H9 (cell line): ENCODE data around the gene USP34. TPM values are rescaled to one million over a fixed set of nuclear protein-coding genes. Genes with fewer than 3 reads are reported as not detected.

Source experiments
- DNase-seq: peaks from one replicate; pipeline ENCODE4 v3.0.0-alpha.2; 2017
- H2AFZ ChIP-seq: one replicate; pipeline ENCODE4 v1.6.1; 2013; ENCODE audit warnings: mild to moderate bottlenecking, low read length, control low read depth, moderate library complexity
- H2AK5ac ChIP-seq: 2 replicates; pipeline ENCODE4 v1.6.1; 2013; ENCODE audit warnings: low read length, control low read depth, mixed read lengths; ENCODE audit not compliant: insufficient read length
- H2BK120ac ChIP-seq: one replicate; pipeline ENCODE4 v1.6.1; 2013; ENCODE audit warnings: low read depth, mild to moderate bottlenecking, low read length, control low read depth, inconsistent platforms; ENCODE audit not compliant: poor library complexity, severe bottlenecking
- H2BK12ac ChIP-seq: 2 replicates; pipeline ENCODE4 v1.6.1; 2013; ENCODE audit warnings: low read length, control low read depth, mixed read lengths, low read depth; ENCODE audit not compliant: insufficient read length
- H2BK15ac ChIP-seq: 2 replicates; pipeline ENCODE4 v1.6.1; 2013; ENCODE audit warnings: low read depth, low read length, control low read depth
- H2BK20ac ChIP-seq: one replicate; pipeline ENCODE4 v1.6.1; 2013; ENCODE audit warnings: low read depth, mild to moderate bottlenecking, low read length, control low read depth, inconsistent platforms; ENCODE audit not compliant: poor library complexity, severe bottlenecking
- H2BK5ac ChIP-seq: 2 replicates; pipeline ENCODE4 v1.6.1; 2013; ENCODE audit warnings: low read length, control low read depth, mixed read lengths; ENCODE audit not compliant: insufficient read length
- H3K14ac ChIP-seq: 2 replicates; pipeline ENCODE4 v1.6.1; 2013; ENCODE audit warnings: low read length, control low read depth; ENCODE audit not compliant: insufficient read depth
- H3K18ac ChIP-seq: 2 replicates; pipeline ENCODE4 v1.6.1; 2013; ENCODE audit warnings: low read depth, mild to moderate bottlenecking, mixed read lengths, low read length, control low read depth; ENCODE audit not compliant: insufficient read length
- H3K23ac ChIP-seq: 2 replicates; pipeline ENCODE4 v1.6.1; 2013; ENCODE audit warnings: low read length, control low read depth, mixed read lengths, low read depth; ENCODE audit not compliant: insufficient read length
- H3K23me2 ChIP-seq: 2 replicates; pipeline ENCODE4 v1.6.1; 2013; ENCODE audit warnings: low read depth, mild to moderate bottlenecking, mixed read lengths, low read length, control low read depth; ENCODE audit not compliant: insufficient read length, poor library complexity, severe bottlenecking
- H3K27ac ChIP-seq: 2 replicates; pipeline ENCODE4 v1.5.1; 2013; ENCODE audit warnings: low read length, control low read depth, mixed read lengths, low read depth; ENCODE audit not compliant: insufficient read length
- H3K27me3 ChIP-seq: 2 replicates; pipeline ENCODE4 v1.6.1; 2013; ENCODE audit warnings: low read length, control low read depth, inconsistent platforms; ENCODE audit not compliant: insufficient read depth
- H3K4ac ChIP-seq: 2 replicates; pipeline ENCODE4 v1.6.1; 2013; ENCODE audit warnings: low read depth, mild to moderate bottlenecking, control low read depth, inconsistent platforms, low read length, moderate library complexity
- H3K4me1 ChIP-seq: 2 replicates; pipeline ENCODE4 v1.6.1; 2013; ENCODE audit warnings: low read length, control low read depth, inconsistent platforms; ENCODE audit not compliant: insufficient read depth
- H3K4me2 ChIP-seq: 2 replicates; pipeline ENCODE4 v1.6.1; 2013; ENCODE audit warnings: low read length, control low read depth, mixed read lengths; ENCODE audit not compliant: insufficient read length, insufficient read depth
- H3K56ac ChIP-seq: 2 replicates; pipeline ENCODE4 v1.6.1; 2013; ENCODE audit warnings: low read depth, mild to moderate bottlenecking, mixed read lengths, low read length, control low read depth; ENCODE audit not compliant: insufficient read length
- H3K79me1 ChIP-seq: 2 replicates; pipeline ENCODE4 v1.6.1; 2013; ENCODE audit warnings: low read depth, mild to moderate bottlenecking, moderate library complexity, low read length, control low read depth, inconsistent platforms; ENCODE audit not compliant: insufficient read depth, poor library complexity, severe bottlenecking
- H3K79me2 ChIP-seq: 2 replicates; pipeline ENCODE4 v1.6.1; 2013; ENCODE audit warnings: low read length, control low read depth, inconsistent platforms; ENCODE audit not compliant: insufficient read depth
- H3K9ac ChIP-seq: 2 replicates; pipeline ENCODE4 v1.6.1; 2013; ENCODE audit warnings: low read length, control low read depth, mixed read lengths; ENCODE audit not compliant: insufficient read length; ENCODE audit errors: extremely low read depth
- H3K9me3 ChIP-seq: one replicate; pipeline ENCODE4 v1.6.1; 2013; ENCODE audit warnings: low read depth, low read length, inconsistent platforms; ENCODE audit not compliant: control insufficient read depth
- H3T11ph ChIP-seq: one replicate; pipeline ENCODE4 v1.6.1; 2013; ENCODE audit warnings: mild to moderate bottlenecking, low read length, control low read depth, inconsistent platforms
- H4K20me1 ChIP-seq: one replicate; pipeline ENCODE4 v1.6.1; 2013; ENCODE audit not compliant: control insufficient read depth, insufficient read length, insufficient read depth
- H4K5ac ChIP-seq: 2 replicates; pipeline ENCODE4 v1.6.1; 2013; ENCODE audit warnings: low read depth, mild to moderate bottlenecking, mixed read lengths, low read length, control low read depth; ENCODE audit not compliant: insufficient read length
- H4K8ac ChIP-seq: replicated peaks from 2 replicates; pipeline ENCODE4 v1.6.1; 2013; ENCODE audit warnings: low read length, control low read depth, mixed read lengths, low read depth; ENCODE audit not compliant: insufficient read length
- H4K91ac ChIP-seq: 2 replicates; pipeline ENCODE4 v1.6.1; 2013; ENCODE audit warnings: low read depth, mild to moderate bottlenecking, moderate library complexity, mixed read lengths, low read length, control low read depth; ENCODE audit not compliant: insufficient read length
- H3K27ac Mint-ChIP-seq, 3 experiments: 2 replicates in 2 of 3; 3 replicates in 1 of 3; pipeline ENCODE4 v1.8.0; 2020 to 2021; ENCODE audit warnings: mixed read lengths in 3 of 3, mild to moderate bottlenecking in 1 of 3, moderate library complexity in 1 of 3
- H3K27me3 Mint-ChIP-seq: 2 replicates; pipeline ENCODE4 v1.8.0; 2021; ENCODE audit warnings: low read depth, mild to moderate bottlenecking, moderate library complexity, mixed read lengths
- H3K36me3 Mint-ChIP-seq, 3 experiments: 2 replicates in 2 of 3; 3 replicates in 1 of 3; pipeline ENCODE4 v1.8.0; 2020 to 2021; ENCODE audit warnings: low read depth in 3 of 3, mixed read lengths in 3 of 3; ENCODE audit not compliant: insufficient read depth in 1 of 3
- H3K4me1 Mint-ChIP-seq, 2 experiments: 2 replicates each; pipeline ENCODE4 v1.8.0; 2020; ENCODE audit warnings: mixed read lengths in 2 of 2
- H3K4me3 Mint-ChIP-seq, 2 experiments: 2 replicates in 1 of 2; 3 replicates in 1 of 2; pipeline ENCODE4 v1.8.0; 2020 to 2021; ENCODE audit warnings: mild to moderate bottlenecking in 2 of 2, mixed read lengths in 2 of 2, moderate library complexity in 1 of 2
- H3K9me3 Mint-ChIP-seq, 2 experiments: 2 replicates in 1 of 2; 3 replicates in 1 of 2; pipeline ENCODE4 v1.8.0; 2020; ENCODE audit warnings: mild to moderate bottlenecking in 2 of 2, mixed read lengths in 2 of 2, moderate library complexity in 1 of 2
- WGBS: extraction: QIAGEN DNeasy Blood & Tissue Kit; methylation state at CpG from one replicate; pipeline ENCODE4 v1.1.7; 2013; ENCODE audit warnings: missing lambda C conversion rate, low lambda C conversion rate, mixed read lengths; ENCODE audit not compliant: insufficient read length; ENCODE audit errors: extremely low coverage; 5-methylcytosine and 5-hydroxymethylcytosine counted together
- total RNA-seq: library from RNA; stranded (reverse); gene quantifications from 2 replicates; pipeline ENCODE4 v1.2.1, GENCODE V29; 2021
- TF ChIP-seq, protein P1 (sequence below): fragments of 200-600 bp; sonication (generic); conservative IDR thresholded peaks from 3 replicates; pipeline ENCODE4 v1.8.0; 2021; ENCODE audit warnings: antibody characterized with exemption, mild to moderate bottlenecking

USP34 gene
- total RNA-seq, 1 experiment from 2014 or later, result 93.9 TPM

DNA sequence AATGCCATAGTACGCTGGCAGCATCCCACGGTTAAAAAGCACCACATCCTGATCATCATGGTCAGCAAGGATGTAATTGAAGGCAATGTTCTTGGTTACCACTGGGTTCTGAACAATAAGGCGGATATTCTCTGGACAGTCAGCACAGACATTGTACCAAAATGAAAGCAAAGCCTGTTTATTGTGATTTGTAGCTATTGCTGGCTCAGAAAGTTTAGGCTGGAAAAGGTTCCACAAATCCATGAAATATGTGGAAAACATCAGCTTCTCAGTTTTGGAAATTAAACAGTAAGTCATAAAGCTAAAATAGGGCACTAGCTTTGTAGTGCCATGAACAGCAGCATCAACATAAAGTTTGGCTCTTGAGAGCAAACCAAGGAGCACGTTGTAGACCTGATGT is 256.7 kb downstream of the USP34 start:
- WGBS, result no CpG with 5 or more reads among the region's 4 CpGs
- no peak overlapping the region for H2AFZ ChIP-seq
- H3K9me3 Mint-ChIP-seq, result no peaks in the 10 kb centered on the region

More for the DNA sequence above, 256.7 kb downstream of the USP34 start:
- no peak overlapping the region for H3K9ac ChIP-seq
- no peaks in the 10 kb centered on the region for H3K9me3 ChIP-seq
- no peaks in the 10 kb centered on the region for H3K23me2 ChIP-seq
- no peaks in the 10 kb centered on the region for H3K27me3 ChIP-seq
- no peak overlapping the region for H2BK5ac ChIP-seq
- Mint-ChIP-seq H3K27me3 (no peaks in the 10 kb centered on the region), H3K4me3 (no peak overlapping the region), H3K27ac (no peak overlapping the region), H3K4me1 (no peaks in the 10 kb centered on the region), H3K36me3 (peaks cover 4 to 38% (median 29%) of the 10 kb centered on the region in 3 experiments; a peak in 6 of 7 replicates)
- no peak overlapping the region for H3K27ac ChIP-seq
- H4K8ac ChIP-seq, result no peak overlapping the region
- H4K91ac ChIP-seq, result no peak overlapping the region
- H3K79me1 ChIP-seq, result no peaks in the 10 kb centered on the region
- no peaks in the 10 kb centered on the region for H4K20me1 ChIP-seq
- H2BK120ac ChIP-seq, result no peak overlapping the region
- no peak overlapping the region for H3K4me2 ChIP-seq
- H2BK15ac ChIP-seq, result no peak overlapping the region
- DNase-seq, result no peak
- H2AK5ac ChIP-seq, result no peak overlapping the region
- no peak overlapping the region for H3K23ac ChIP-seq
- no peak overlapping the region for H3T11ph ChIP-seq
- H3K4me1 ChIP-seq, result no peaks in the 10 kb centered on the region
- no peak overlapping the region for H3K56ac ChIP-seq
- H2BK12ac ChIP-seq, result no peak overlapping the region
- no peak overlapping the region for H3K4ac ChIP-seq
- H3K18ac ChIP-seq, result no peak overlapping the region
- no peak overlapping the region for H4K5ac ChIP-seq
- no peak overlapping the region for H2BK20ac ChIP-seq
- H3K14ac ChIP-seq, result no peak overlapping the region
- TF ChIP-seq, protein P1, sequence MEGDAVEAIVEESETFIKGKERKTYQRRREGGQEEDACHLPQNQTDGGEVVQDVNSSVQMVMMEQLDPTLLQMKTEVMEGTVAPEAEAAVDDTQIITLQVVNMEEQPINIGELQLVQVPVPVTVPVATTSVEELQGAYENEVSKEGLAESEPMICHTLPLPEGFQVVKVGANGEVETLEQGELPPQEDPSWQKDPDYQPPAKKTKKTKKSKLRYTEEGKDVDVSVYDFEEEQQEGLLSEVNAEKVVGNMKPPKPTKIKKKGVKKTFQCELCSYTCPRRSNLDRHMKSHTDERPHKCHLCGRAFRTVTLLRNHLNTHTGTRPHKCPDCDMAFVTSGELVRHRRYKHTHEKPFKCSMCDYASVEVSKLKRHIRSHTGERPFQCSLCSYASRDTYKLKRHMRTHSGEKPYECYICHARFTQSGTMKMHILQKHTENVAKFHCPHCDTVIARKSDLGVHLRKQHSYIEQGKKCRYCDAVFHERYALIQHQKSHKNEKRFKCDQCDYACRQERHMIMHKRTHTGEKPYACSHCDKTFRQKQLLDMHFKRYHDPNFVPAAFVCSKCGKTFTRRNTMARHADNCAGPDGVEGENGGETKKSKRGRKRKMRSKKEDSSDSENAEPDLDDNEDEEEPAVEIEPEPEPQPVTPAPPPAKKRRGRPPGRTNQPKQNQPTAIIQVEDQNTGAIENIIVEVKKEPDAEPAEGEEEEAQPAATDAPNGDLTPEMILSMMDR, result no peak
- no peaks in the 10 kb centered on the region for H3K79me2 ChIP-seq
